Gastrocnemius medialis (tissue), 4 donors: ENCODE results near the gene SLC6A6. TPM values are rescaled to one million over a fixed set of nuclear protein-coding genes. Genes with fewer than 3 reads are reported as not detected.

Experiments
- ATAC-seq, 2 donors: fragments of 150-250 bp; one replicate each; pipeline ENCODE4 v1.9.1; 2016
- DNase-seq, 2 donors: peaks; one replicate each; pipeline ENCODE4 v3.0.0-alpha.2; 2019
- H3K27ac ChIP-seq, 4 donors: fragments of 200-600 bp; sonication (generic); 1 replicate in 1 of 4; 2 replicates in 3 of 4; pipeline ENCODE4 v1.5.1; 2016 to 2018; ENCODE audit warnings: mild to moderate bottlenecking in 2 of 4, moderate library complexity in 1 of 4
- H3K27me3 ChIP-seq, 3 donors: fragments of 200-600 bp; sonication (generic) in 2 of 3; 1 replicate in 1 of 3; 2 replicates in 2 of 3; pipeline versions ENCODE4 v1.5.1 to v1.6.0; 2016 to 2019; ENCODE audit warnings: mild to moderate bottlenecking in 1 of 3, moderate library complexity in 1 of 3
- H3K36me3 ChIP-seq, 2 donors: fragments of 200-600 bp; sonication (generic) in 1 of 2; one replicate each; pipeline ENCODE4 v1.5.1; 2017 to 2018
- H3K4me1 ChIP-seq, 2 donors: fragments of 200-600 bp; sonication (generic) in 1 of 2; one replicate each; pipeline ENCODE4 v1.5.1; 2016 to 2017; ENCODE audit warnings: mild to moderate bottlenecking in 2 of 2
- H3K4me3 ChIP-seq, 4 donors: fragments of 200-600 bp; sonication (generic) in 3 of 4; 1 replicate in 1 of 4; 2 replicates in 3 of 4; pipeline ENCODE4 v1.5.1; 2016 to 2019; ENCODE audit warnings: mild to moderate bottlenecking in 2 of 4
- H3K9me3 ChIP-seq, 3 donors: fragments of 200-600 bp; sonication (generic) in 2 of 3; 1 replicate in 1 of 3; 2 replicates in 2 of 3; pipeline ENCODE4 v1.5.1; 2016 to 2019
- POLR2A ChIP-seq, 2 donors: fragments of 450-650 bp; IDR thresholded peaks; one replicate each; pipeline ENCODE4 v1.6.1; 2017; ENCODE audit warnings: antibody characterized with exemption in 2 of 2, mild to moderate bottlenecking in 2 of 2, moderate library complexity in 2 of 2
- in situ Hi-C, 4 donors: fragments of 200-750 bp; cut with MboI; loops; one replicate each; pipeline versions ENCODE4 v1.15.0 to v1.8.0; 2017; ENCODE audit warnings: low sequenced_read_pairs in 4 of 4
- intact Hi-C: fragments of 100-400 bp; cut with DNase I; formaldehyde crosslinking; loops from one replicate; pipeline ENCODE4 v1.15.1; 2023; ENCODE audit warnings: low total_unique reads
- total RNA-seq, 4 donors: library from RNA; depleted of rRNA; stranded (reverse); fragments of >200 nt; gene quantifications; one replicate each; pipeline versions ENCODE4 v1.1.0 to v1.2.3, GENCODE V29; 2016
- TF ChIP-seq, protein P1 (sequence below), 5 experiments: fragments of 450-650 bp in 3 of 5; fragments of 200-600 bp in 2 of 5; sonication (generic) in 2 of 5; IDR thresholded peaks in 4 of 5; conservative IDR thresholded peaks in 1 of 5; 1 replicate in 4 of 5; 2 replicates in 1 of 5; pipeline ENCODE4 v1.5.1; 2016 to 2019; ENCODE audit warnings: antibody characterized with exemption in 5 of 5, mild to moderate bottlenecking in 3 of 5, moderate library complexity in 3 of 5

The SLC6A6 gene
- total RNA-seq, 4 donors from 2014 or later = 42.1 to 119 (median 88.7) TPM

- Histone ChIP-seq H3K36me3 (peaks cover 0 to 30% of the 10 kb centered on the region in 2 donors), H3K4me3 (no peak overlapping the region), H3K27ac (peak overlapping the region; percentile 42 to 97 (median 75)), H3K9me3 (no peaks in the 10 kb centered on the region), H3K4me1 (peaks cover 35 to 52% of the 10 kb centered on the region in 2 donors), H3K27me3 (no peaks in the 10 kb centered on the region)
- no peak for TF ChIP-seq POLR2A (IDR thresholded peaks at IDR 0.05)
- TF ChIP-seq, protein P1, sequence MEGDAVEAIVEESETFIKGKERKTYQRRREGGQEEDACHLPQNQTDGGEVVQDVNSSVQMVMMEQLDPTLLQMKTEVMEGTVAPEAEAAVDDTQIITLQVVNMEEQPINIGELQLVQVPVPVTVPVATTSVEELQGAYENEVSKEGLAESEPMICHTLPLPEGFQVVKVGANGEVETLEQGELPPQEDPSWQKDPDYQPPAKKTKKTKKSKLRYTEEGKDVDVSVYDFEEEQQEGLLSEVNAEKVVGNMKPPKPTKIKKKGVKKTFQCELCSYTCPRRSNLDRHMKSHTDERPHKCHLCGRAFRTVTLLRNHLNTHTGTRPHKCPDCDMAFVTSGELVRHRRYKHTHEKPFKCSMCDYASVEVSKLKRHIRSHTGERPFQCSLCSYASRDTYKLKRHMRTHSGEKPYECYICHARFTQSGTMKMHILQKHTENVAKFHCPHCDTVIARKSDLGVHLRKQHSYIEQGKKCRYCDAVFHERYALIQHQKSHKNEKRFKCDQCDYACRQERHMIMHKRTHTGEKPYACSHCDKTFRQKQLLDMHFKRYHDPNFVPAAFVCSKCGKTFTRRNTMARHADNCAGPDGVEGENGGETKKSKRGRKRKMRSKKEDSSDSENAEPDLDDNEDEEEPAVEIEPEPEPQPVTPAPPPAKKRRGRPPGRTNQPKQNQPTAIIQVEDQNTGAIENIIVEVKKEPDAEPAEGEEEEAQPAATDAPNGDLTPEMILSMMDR (IDR thresholded peaks at IDR 0.05 in 4 of 5, conservative IDR thresholded peaks at IDR 0.05 in 1 of 5) = no peak
- peak in 1 of 2 donors; percentile 58 for DNase-seq
- in situ Hi-C loops (no loop called here), intact Hi-C loops (no loop called here)
- peak; percentile 44 to 65 for ATAC-seq
These were observed 11.1 kb downstream of the SLC6A6 start for GRCh38 chr3:14413381-14414071.

DNA sequence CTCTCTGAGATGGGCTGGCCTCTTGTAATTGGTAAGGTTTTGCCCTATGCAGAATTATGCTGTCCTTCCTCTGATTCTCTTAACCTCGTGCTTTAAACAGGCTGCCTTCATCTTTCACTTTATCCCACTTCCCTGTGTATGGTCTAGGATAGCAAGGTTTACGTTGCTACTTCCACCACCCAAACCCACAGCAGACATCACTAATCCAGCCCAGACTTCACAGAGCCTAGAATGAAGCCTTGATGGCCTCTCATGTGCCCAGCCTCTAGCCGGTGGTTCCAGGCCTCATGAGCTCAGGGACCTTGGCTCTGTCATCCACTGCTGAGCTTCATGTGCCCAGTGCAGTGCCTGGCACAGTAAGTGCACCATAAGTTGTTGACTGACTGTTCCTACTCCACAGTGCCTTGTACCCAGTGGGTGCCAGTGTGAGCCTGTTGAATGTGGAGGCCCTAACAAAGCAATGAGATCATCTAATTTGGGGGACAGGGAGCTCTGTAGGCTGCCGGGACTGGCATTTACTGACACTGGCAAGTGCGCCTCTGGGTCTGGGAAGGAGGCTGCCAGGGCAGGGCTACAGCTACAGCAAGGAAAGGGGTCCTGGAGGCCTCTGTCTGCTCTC is 12.5 kb downstream of the SLC6A6 start:
- ATAC-seq (no peak), DNase-seq (no peak)
- Histone ChIP-seq H3K36me3 (peaks cover 0 to 33% of the 10 kb centered on the region in 2 donors), H3K4me1 (peaks cover 25 to 39% of the 10 kb centered on the region in 2 donors), H3K27ac (no peak overlapping the region), H3K4me3 (no peak overlapping the region), H3K9me3 (no peaks in the 10 kb centered on the region), H3K27me3 (no peaks in the 10 kb centered on the region)
- intact Hi-C loops = no loop called here
- in situ Hi-C loops = no loop called here
- TF ChIP-seq POLR2A (IDR thresholded peaks at IDR 0.05) = no peak
- TF ChIP-seq, protein P1 (IDR thresholded peaks at IDR 0.05 in 4 of 5, conservative IDR thresholded peaks at IDR 0.05 in 1 of 5) = no peak

DNA sequence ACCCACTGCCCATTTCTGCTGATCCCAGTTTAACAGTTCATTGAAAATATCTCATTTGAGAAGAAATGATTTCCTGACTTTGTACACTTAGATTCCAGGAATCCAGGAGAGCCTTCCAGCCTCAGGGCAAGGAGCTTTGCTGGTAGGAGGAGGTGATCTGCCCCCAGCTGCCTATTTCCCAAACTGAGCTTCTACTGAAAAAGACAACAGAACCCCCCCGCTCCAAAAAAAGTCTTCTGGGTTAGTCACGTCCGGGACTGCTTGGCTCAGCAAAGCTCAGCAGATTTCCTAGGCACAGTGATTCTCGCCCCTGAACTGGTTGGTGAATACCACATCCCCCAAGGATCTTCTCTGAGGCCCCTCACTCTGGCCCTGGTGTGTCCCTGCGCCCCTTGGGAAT is 13.1 kb downstream of the SLC6A6 start:
- DNase-seq (no peak), ATAC-seq (no peak)
- H3K27me3 ChIP-seq = no peaks in the 10 kb centered on the region
- H3K9me3 ChIP-seq = no peaks in the 10 kb centered on the region
- peaks cover 0 to 33% of the 10 kb centered on the region in 2 donors for H3K36me3 ChIP-seq
- in situ Hi-C loops = no loop called here
- no peak overlapping the region for H3K4me3 ChIP-seq
- intact Hi-C loops = no loop called here
- TF ChIP-seq POLR2A (IDR thresholded peaks at IDR 0.05) = no peak
- TF ChIP-seq, protein P1 (IDR thresholded peaks at IDR 0.05 in 4 of 5, conservative IDR thresholded peaks at IDR 0.05 in 1 of 5) = no peak
- H3K4me1 ChIP-seq = peaks cover 20 to 33% of the 10 kb centered on the region in 2 donors
- no peak overlapping the region for H3K27ac ChIP-seq

GRCh38 chr3:14416453-14416852 is 14.0 kb downstream of the SLC6A6 start:
- peak overlapping the region in 1 of 4 donors; percentile 9 for H3K27ac ChIP-seq
- H3K27me3 ChIP-seq = no peaks in the 10 kb centered on the region
- TF ChIP-seq POLR2A (IDR thresholded peaks at IDR 0.05) = no peak
- TF ChIP-seq, protein P1 (IDR thresholded peaks at IDR 0.05 in 4 of 5, conservative IDR thresholded peaks at IDR 0.05 in 1 of 5) = no peak
- H3K36me3 ChIP-seq = peaks cover 0 to 33% of the 10 kb centered on the region in 2 donors
- no peak for ATAC-seq
- DNase-seq = no peak
- H3K4me1 ChIP-seq = peaks cover 20 to 24% of the 10 kb centered on the region in 2 donors
- intact Hi-C loops = no loop called here
- H3K9me3 ChIP-seq = no peaks in the 10 kb centered on the region
- in situ Hi-C loops = no loop called here
- no peak overlapping the region for H3K4me3 ChIP-seq
